Smooth muscle cell (in vitro differentiated cells): ENCODE measurements around the gene SETD1A. TPM values are rescaled to one million over a fixed set of nuclear protein-coding genes. Genes with fewer than 3 reads are reported as not detected.

ENCODE experiments used
- DNase-seq: peaks from one replicate; lab custom pipeline; 2025; ENCODE audit not compliant: unreplicated experiment; lab: John Stamatoyannopoulos, UW
- H2AFZ ChIP-seq: fragments of 200-600 bp; sonication (generic); 2 replicates; pipeline ENCODE4 v1.6.0; 2016; ENCODE audit warnings: antibody characterized with exemption, low read depth, mild to moderate bottlenecking
- H3F3A ChIP-seq: fragments of 200-600 bp; sonication (generic); 2 replicates; pipeline ENCODE4 v1.6.0; 2017; ENCODE audit warnings: antibody characterized with exemption, low read depth
- H3K27ac ChIP-seq: fragments of 200-600 bp; sonication (generic); 2 replicates; pipeline ENCODE4 v1.5.1; 2016; ENCODE audit warnings: low read depth, mild to moderate bottlenecking
- H3K27me3 ChIP-seq: fragments of 200-600 bp; sonication (generic); 2 replicates; pipeline ENCODE4 v1.6.1; 2016; ENCODE audit warnings: low read depth, mild to moderate bottlenecking
- H3K36me3 ChIP-seq: fragments of 200-600 bp; sonication (generic); 2 replicates; pipeline ENCODE4 v1.5.1; 2016; ENCODE audit warnings: low read depth
- H3K4me1 ChIP-seq: fragments of 200-600 bp; sonication (generic); 2 replicates; pipeline ENCODE4 v1.5.1; 2016; ENCODE audit warnings: low read depth
- H3K4me2 ChIP-seq: fragments of 200-600 bp; sonication (generic); 2 replicates; pipeline ENCODE4 v1.6.0; 2016; ENCODE audit warnings: mild to moderate bottlenecking
- H3K4me3 ChIP-seq: fragments of 200-600 bp; sonication (generic); 2 replicates; pipeline ENCODE4 v1.5.1; 2016; ENCODE audit warnings: mild to moderate bottlenecking
- H3K79me2 ChIP-seq: fragments of 200-600 bp; sonication (generic); 2 replicates; pipeline ENCODE4 v1.6.0; 2016; ENCODE audit warnings: low read depth, mild to moderate bottlenecking
- H3K9ac ChIP-seq: fragments of 200-600 bp; sonication (generic); 2 replicates; pipeline ENCODE4 v1.6.0; 2016; ENCODE audit warnings: low read depth
- H3K9me3 ChIP-seq: fragments of 200-600 bp; sonication (generic); replicated peaks from 2 replicates; pipeline ENCODE4 v1.5.1; 2016; ENCODE audit warnings: low read depth
- H4K20me1 ChIP-seq: fragments of 200-600 bp; sonication (generic); 2 replicates; pipeline ENCODE4 v1.6.0; 2016; ENCODE audit warnings: low read depth
- CTCF ChIP-seq: fragments of 200-600 bp; sonication (generic); IDR thresholded peaks from 2 replicates; pipeline ENCODE4 v1.5.1; 2017; ENCODE audit warnings: borderline replicate concordance, mild to moderate bottlenecking, antibody characterized with exemption; ENCODE audit not compliant: insufficient read depth, poor library complexity, severe bottlenecking
- WGBS: methylation state at CpG from one replicate; pipeline ENCODE4 v1.1.7; 2016; ENCODE audit warnings: low lambda C conversion rate; 5-methylcytosine and 5-hydroxymethylcytosine counted together
- polyA plus RNA-seq: library from polyadenylated mRNA; unstranded; fragments of >200 nt; fragmentation: Nextera tagmentation; extraction: Ambion mirVana; gene quantifications from 2 replicates; pipeline ENCODE4 v1.2.1, GENCODE V29; 2016
- total RNA-seq: library from RNA; depleted of rRNA; stranded (reverse); fragments of >200 nt; gene quantifications from 2 replicates; pipeline ENCODE4 v1.2.3, GENCODE V29; 2014

SETD1A gene
- total and polyA plus RNA-seq, 2 experiments from 2014 or later: 1.2 to 2.9 TPM

GRCh38 chr16:31008149-31008548 lies 50.6 kb downstream of the SETD1A start:
- Histone ChIP-seq H3K9me3 (no peaks in the 10 kb centered on the region), H2AFZ (no peak overlapping the region), H3K4me3 (no peak overlapping the region), H3K4me1 (no peaks in the 10 kb centered on the region), H3K4me2 (no peak overlapping the region), H3K9ac (no peak overlapping the region), H4K20me1 (no peaks in the 10 kb centered on the region), H3K36me3 (no peaks in the 10 kb centered on the region), H3K27me3 (peaks cover 16% of the 10 kb centered on the region), H3K27ac (peak overlapping the region; percentile 30), H3K79me2 (no peaks in the 10 kb centered on the region), H3F3A (no peaks in the 10 kb centered on the region)
- no peak for DNase-seq
- WGBS: 20% methylated on average over 3 of the region's 6 CpGs
- TF ChIP-seq CTCF: no peak

DNA sequence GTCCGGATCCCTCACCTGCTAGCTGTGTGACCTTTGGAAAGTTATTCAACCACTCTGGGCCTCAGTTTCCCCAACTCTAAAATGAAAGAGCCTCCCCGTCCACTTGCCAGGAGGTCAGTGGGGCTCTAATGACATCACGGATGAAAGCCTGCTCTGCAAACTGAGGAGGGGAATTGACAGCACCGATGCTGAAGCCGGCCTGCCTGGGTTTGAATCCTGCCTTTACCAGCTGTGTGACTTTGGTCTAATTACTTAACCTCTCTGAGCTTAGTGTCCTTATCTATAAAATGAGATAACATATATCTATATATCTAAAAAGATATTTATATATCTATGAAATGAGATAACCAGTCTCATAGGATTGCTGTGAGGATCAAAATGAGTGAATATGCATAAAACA lies 51.0 kb downstream of the SETD1A start:
- H3K4me1 ChIP-seq: no peaks in the 10 kb centered on the region
- H3K9me3 ChIP-seq: no peaks in the 10 kb centered on the region
- no peak overlapping the region for H3K4me2 ChIP-seq
- WGBS: 92% methylated on average over 5 of the region's 5 CpGs
- peak overlapping the region; percentile 30 for H3K27ac ChIP-seq
- H3K79me2 ChIP-seq: no peaks in the 10 kb centered on the region
- no peak overlapping the region for H3K4me3 ChIP-seq
- no peak for TF ChIP-seq CTCF
- peaks cover 18% of the 10 kb centered on the region for H3K27me3 ChIP-seq
- no peak overlapping the region for H2AFZ ChIP-seq
- no peaks in the 10 kb centered on the region for H3F3A ChIP-seq
- no peak for DNase-seq
- H4K20me1 ChIP-seq: no peaks in the 10 kb centered on the region
- no peak overlapping the region for H3K9ac ChIP-seq
- no peaks in the 10 kb centered on the region for H3K36me3 ChIP-seq

DNA sequence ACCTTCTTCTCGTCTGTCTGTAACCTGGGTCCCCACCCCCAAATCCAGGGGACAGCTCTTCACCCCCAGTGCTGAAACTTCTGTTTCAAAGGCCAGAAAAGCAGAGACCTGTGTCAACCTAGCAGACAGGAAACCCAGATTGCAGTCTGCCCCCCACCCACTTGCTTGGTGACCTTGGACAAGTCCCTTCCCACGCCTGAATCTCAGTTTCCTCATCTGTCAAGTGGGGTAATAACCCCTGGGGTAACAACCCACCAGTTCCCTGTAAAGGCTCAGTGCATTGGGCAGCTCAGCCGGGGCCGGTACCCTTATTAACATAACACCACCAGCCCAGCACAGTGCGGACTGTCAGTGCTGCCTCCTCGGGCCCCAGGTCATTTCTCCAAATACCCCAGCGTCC lies 51.6 kb downstream of the SETD1A start:
- no peaks in the 10 kb centered on the region for H3K79me2 ChIP-seq
- no peak overlapping the region for H3K9ac ChIP-seq
- H3K4me1 ChIP-seq: no peaks in the 10 kb centered on the region
- no peak overlapping the region for H2AFZ ChIP-seq
- no peak for DNase-seq
- H3K27ac ChIP-seq: no peak overlapping the region
- H3K36me3 ChIP-seq: no peaks in the 10 kb centered on the region
- no peaks in the 10 kb centered on the region for H3F3A ChIP-seq
- no peak overlapping the region for H3K4me2 ChIP-seq
- no peak for TF ChIP-seq CTCF
- peaks cover 20% of the 10 kb centered on the region for H3K27me3 ChIP-seq
- no peak overlapping the region for H3K4me3 ChIP-seq
- H3K9me3 ChIP-seq: no peaks in the 10 kb centered on the region
- 88% methylated on average over 7 of the region's 7 CpGs for WGBS
- no peaks in the 10 kb centered on the region for H4K20me1 ChIP-seq

- Histone ChIP-seq H2AFZ (no peak overlapping the region), H3K9me3 (no peaks in the 10 kb centered on the region), H4K20me1 (no peaks in the 10 kb centered on the region), H3K36me3 (no peaks in the 10 kb centered on the region), H3F3A (no peaks in the 10 kb centered on the region), H3K27ac (no peak overlapping the region), H3K4me2 (peak overlapping the region; percentile 81), H3K4me3 (peak overlapping the region; percentile 39), H3K9ac (no peak overlapping the region), H3K79me2 (no peaks in the 10 kb centered on the region), H3K4me1 (no peaks in the 10 kb centered on the region), H3K27me3 (peaks cover 20% of the 10 kb centered on the region)
- 20% methylated on average over 21 of the region's 36 CpGs for WGBS
- no peak for DNase-seq
- TF ChIP-seq CTCF: no peak
Measured at GRCh38 chr16:31009894-31010584, 52.5 kb downstream of the SETD1A start.
